ENCODE measurements around the gene PIGN.

The PIGN gene

GRCh38 chr18:62106271-62106670 lies 80.6 kb downstream of the PIGN start:
- no peak for DNase-seq (ENCODE audit: low spot score)

DNA sequence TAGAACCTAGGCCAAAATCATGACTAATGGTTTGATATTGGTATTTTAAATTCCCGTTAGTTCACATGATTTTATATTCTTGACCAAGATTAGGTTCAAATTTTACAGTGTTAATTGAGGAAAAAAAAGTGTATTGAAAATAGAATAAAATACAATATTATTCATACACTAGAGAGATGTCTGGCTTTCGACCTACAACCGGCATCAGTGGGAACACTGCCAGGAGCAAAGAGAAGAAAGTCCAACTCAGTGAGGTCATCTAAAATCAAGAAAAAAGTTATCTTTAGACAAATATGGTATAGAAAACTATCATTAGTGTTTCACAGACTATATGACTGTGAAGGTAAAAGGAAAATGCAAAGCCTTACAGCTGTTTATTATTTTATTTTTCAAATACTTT lies 81.5 kb downstream of the PIGN start:
- DNase-seq (ENCODE audit: low spot score), result no peak

GRCh38 chr18:62102221-62102620 lies 84.6 kb downstream of the PIGN start:
- no peak for DNase-seq (ENCODE audit: low spot score)

- DNase-seq (ENCODE audit: low spot score), result no peak
Measured at GRCh38 chr18:62101321-62101721, 85.5 kb downstream of the PIGN start.

GRCh38 chr18:62098960-62099359 lies 87.9 kb downstream of the PIGN start:
- DNase-seq (ENCODE audit: low spot score), result no peak

DNA sequence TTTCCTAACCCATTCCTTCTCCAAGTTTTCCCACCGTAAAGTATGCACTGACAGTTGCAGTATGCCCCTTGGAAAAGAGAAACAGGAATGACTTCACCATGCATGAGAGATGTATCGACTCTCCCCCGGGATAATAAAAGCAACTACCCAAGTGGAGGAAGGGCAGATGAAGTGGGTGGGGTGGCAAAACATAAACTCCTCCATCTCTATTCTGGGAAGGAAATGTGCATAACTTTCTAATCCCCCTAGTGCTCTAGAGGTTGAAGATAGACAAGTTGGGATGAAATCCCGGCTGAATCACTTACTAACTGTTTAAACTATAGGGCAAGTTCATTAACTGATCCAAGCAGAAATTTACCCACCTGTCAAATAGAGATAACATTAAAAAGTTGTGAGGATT lies 89.2 kb downstream of the PIGN start:
- DNase-seq (ENCODE audit: low spot score), result no peak

- no peak for DNase-seq (ENCODE audit: low spot score)
Measured at GRCh38 chr18:62091487-62092120, 95.3 kb downstream of the PIGN start.

DNA sequence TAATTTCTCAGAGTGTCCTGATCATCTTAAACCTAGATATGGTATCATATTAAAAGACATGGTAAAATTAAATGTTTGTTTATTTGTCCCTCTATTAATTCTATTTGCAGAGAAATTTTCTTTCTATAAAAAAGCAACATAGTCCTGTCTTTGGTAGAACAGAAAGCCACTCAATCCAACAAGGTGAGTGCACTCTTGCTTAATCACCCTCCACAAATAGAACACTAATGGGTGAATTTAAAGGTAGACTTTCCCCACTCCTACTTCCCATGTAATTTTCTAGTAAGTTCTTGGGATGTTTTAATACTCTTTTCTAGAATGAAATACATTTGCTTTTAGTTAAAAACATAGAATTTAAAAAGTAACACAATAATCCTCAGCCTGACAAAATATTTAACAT lies 97.7 kb downstream of the PIGN start:
- DNase-seq (ENCODE audit: low spot score), result no peak

GRCh38 chr18:62088156-62088555 lies 98.7 kb downstream of the PIGN start:
- peak; percentile 2 for DNase-seq (ENCODE audit: low spot score)

- DNase-seq (ENCODE audit: low spot score), result no peak
Measured at GRCh38 chr18:62085756-62086155, 101.1 kb downstream of the PIGN start.

DNA sequence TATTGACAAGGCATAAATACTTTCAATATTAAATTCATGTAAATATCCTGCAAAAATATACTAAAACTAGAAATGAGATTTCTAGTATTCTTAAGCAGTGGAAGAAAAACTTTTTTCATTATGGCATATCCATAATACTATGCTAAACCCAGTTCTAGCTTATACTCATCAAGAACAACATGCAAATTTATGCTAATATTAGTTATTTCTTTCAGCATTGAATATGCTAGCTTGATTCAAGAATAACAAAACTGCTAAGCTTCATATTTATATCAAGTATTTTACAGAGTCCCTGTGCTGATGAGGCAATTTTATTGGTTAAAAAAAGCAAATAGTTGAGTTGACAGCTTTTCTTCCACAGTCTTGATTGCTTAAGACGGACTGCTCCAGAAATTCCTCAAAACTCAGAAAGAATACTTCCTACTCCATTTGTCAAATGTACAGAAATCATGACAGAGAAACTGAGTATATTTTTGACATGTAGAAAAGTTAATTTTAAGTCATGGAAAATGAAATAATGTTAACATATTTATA lies 105.0 kb downstream of the PIGN start:
- DNase-seq (ENCODE audit: low spot score), result no peak

DNA sequence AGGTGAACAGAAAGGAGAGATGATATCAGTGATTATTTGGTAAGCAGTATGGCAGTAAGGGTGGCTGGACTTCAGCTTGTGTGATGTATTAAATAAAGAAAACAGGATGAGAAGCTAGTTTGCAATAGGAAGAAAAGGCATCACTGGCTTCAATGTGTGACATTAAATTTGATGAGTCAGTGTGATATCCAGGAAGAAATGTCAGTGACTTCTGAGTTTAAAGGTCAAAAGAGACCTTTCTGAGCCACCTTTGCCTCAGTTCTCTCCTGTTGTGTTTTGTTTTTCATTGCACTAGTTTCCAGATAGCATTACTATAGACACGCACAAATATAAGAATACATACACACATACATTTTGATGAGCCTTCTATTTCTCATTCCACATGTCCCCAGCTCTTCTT lies 105.6 kb downstream of the PIGN start:
- no peak for DNase-seq (ENCODE audit: low spot score)

GRCh38 chr18:62080172-62080900 lies 106.5 kb downstream of the PIGN start:
- DNase-seq (ENCODE audit: low spot score), result no peak

DNA sequence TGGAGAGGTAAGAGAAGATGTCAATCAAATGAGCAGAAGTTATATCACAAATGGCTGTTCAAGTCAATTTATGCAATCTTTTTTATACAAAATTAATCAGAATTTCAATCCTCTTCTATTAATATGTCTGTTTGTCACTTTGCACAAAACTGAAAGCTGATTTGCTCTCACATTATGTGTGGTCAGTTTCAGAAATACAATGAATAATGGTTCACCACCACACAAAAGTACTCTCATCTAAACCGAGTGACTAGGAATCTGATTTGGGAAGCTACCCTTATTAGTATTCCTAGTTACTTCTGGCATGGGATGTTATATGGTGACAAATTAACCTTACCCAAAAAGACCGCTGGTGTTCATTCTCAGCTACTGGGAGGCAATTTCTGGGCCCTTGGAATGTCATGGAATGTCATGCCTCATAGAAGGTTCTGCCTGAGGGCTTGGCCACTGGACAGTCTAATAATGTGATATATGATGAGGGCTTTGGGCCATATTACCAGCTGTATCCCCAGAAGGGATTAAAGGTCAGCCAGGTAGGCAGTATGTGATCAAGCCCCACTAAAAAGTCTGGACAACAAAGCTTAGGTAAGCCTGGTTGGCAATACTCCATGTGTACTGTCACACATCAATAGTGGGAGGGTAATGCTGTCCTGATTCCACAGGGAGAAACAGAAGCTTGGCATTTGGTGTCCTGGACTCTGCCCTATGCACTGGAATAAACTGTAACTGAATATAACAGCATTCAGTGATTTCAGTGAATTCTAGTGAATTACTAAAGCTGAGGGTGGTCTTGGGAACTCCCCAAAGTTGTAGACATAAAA lies 113.2 kb downstream of the PIGN start:
- no peak for DNase-seq (ENCODE audit: low spot score)

GRCh38 chr18:62072370-62072769 lies 114.5 kb downstream of the PIGN start:
- DNase-seq (ENCODE audit: low spot score), result no peak

DNA sequence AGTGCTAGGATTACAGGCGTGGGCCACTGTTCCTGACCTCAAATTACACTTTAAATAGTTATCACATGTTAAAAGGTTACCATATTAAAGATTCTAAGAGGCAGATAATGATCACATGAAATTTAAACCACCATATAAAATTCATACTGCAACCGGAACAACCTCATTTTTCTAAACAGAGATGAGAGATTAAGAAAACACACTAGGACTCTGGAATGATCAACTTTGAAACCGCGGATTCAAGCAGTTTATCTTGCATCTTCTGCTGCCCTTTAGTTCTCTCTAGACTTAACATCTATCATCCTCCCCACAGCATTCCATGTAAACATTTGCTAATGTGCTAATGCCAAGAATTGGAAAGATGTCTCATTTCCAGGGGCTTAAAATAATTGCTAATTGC lies 115.8 kb downstream of the PIGN start:
- no peak for DNase-seq (ENCODE audit: low spot score)

DNA sequence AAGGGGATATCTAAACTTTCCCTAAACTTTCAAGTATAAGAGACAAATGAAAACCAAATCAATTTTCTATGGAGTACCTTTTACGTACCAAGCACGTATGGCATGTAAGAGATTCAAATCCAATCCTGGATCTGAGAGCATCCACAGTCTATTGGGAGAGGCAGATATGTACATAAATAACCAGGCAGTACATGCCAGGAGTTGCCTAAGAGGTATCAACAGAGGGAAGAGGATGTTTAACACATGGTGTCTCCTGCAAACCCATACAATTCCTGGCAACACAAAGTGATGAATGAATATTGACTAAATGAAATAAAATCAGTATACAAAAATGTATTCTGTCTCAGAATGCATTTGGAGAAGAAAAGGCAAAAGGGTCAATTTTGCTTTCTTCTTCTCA lies 116.6 kb downstream of the PIGN start:
- no peak for DNase-seq (ENCODE audit: low spot score)

DNA sequence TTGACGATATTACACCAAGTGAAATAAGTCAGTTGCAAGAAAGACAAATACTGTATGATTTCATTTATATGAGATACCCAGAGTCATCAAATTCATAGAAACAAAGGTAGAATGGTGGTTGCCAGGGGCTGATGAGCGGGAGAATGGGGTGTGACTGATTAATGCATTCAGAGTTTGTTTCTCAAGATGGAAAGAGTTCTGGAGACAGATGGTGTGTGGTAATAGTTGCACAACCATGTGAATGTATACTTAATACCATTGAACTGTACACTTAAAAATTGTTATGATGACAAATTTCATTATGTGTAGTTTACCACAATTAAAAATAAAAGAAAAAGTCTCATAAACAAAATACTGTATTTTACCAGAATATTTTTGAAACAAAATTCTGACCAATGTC lies 117.3 kb downstream of the PIGN start:
- no peak for DNase-seq (ENCODE audit: low spot score)

GRCh38 chr18:62066102-62066818 lies 120.6 kb downstream of the PIGN start:
- DNase-seq (ENCODE audit: low spot score), result no peak

DNA sequence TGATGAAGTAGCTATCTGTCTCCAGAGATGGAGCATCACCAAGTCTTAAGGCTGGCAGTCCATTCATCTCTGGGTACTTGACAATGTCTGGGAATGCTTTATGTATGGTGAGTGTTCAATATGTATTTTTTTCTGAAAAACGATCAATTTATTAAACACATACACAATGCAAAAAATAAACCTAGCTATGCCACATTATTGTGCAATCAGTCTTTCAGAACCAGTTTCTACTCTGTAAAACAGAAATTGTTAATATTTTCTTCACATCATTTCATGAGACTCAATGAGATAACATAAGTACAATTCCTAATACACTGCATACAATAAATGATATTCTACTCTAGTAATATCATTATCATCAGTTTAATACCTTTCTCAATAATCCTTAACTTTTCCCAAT lies 122.5 kb downstream of the PIGN start:
- DNase-seq (ENCODE audit: low spot score), result no peak

GRCh38 chr18:62061821-62062478 lies 124.9 kb downstream of the PIGN start:
- no peak for DNase-seq (ENCODE audit: low spot score)

GRCh38 chr18:62060820-62061219 lies 126.0 kb downstream of the PIGN start:
- DNase-seq (ENCODE audit: low spot score), result no peak
